Activated B cell treated with CpG ODN at 0.5 μM for 24 hours (primary cell): ENCODE measurements around the gene KIR3DL3. TPM values are rescaled to one million over a fixed set of nuclear protein-coding genes. Genes with fewer than 3 reads are reported as not detected.
"Not testable (repeated sequence)": the region's sequence is repeated elsewhere in the genome, so short reads cannot be mapped to it uniquely, and the experiment has no call there.

Experiments
- ATAC-seq: fragments of 200-7000 bp; cut with Tn5 transposase; one replicate; pipeline ENCODE4 v1.10.0; 2021; ENCODE audit warnings: low read depth, mild to moderate bottlenecking, moderate library complexity
- CTCF ChIA-PET: fragments of 350-600 bp; sonication (Branson Sonifier 250); formaldehyde crosslinking; loops from one replicate; lab custom pipeline; 2021; ENCODE audit warnings: antibody characterized with exemption; lab: Charles Lee
- POLR2A ChIA-PET: fragments of 350-600 bp; sonication (Branson Sonifier 250); formaldehyde crosslinking; loops from one replicate; lab custom pipeline; 2021; ENCODE audit warnings: antibody characterized with exemption; lab: Charles Lee
- DNase-seq: peaks from one replicate; pipeline ENCODE4 v3.0.0; 2022
- H3K27ac Mint-ChIP-seq: one replicate; pipeline ENCODE4 v1.8.0; 2020; ENCODE audit warnings: mixed read lengths
- H3K27me3 Mint-ChIP-seq: one replicate; pipeline ENCODE4 v1.8.0; 2021; ENCODE audit warnings: mixed read lengths
- H3K36me3 Mint-ChIP-seq: one replicate; pipeline ENCODE4 v1.8.0; 2021; ENCODE audit warnings: low read depth, mixed read lengths
- H3K4me1 Mint-ChIP-seq: one replicate; pipeline ENCODE4 v1.8.0; 2021; ENCODE audit warnings: mixed read lengths
- H3K4me3 Mint-ChIP-seq: one replicate; pipeline ENCODE4 v1.8.0; 2020; ENCODE audit warnings: mild to moderate bottlenecking, mixed read lengths
- H3K9me3 Mint-ChIP-seq: one replicate; pipeline ENCODE4 v1.8.0; 2020; ENCODE audit warnings: mixed read lengths
- CTCF ChIP-seq: fragments of 200-600 bp; IDR thresholded peaks from one replicate; pipeline ENCODE4 v1.8.0; 2022; ENCODE audit warnings: antibody characterized with exemption, mild to moderate bottlenecking
- intact Hi-C: fragments of 100-400 bp; cut with micrococcal nuclease; formaldehyde crosslinking; loops from one replicate; pipeline ENCODE4 v1.15.1; 2024
- total RNA-seq: library from RNA; stranded (reverse); gene quantifications from 2 replicates; pipeline ENCODE4 v1.2.3, GENCODE V29; 2022

KIR3DL3 gene
- total RNA-seq = not detected in 2 replicates

- DNase-seq = no peak
- no peak for TF ChIP-seq CTCF
- Mint-ChIP-seq H3K4me1 (no peaks in the 10 kb centered on the region), H3K27me3 (peaks cover 9% of the 10 kb centered on the region), H3K36me3 (no peaks in the 10 kb centered on the region), H3K27ac (no peak within 1 kb of the TSS), H3K9me3 (peaks cover 14% of the 10 kb centered on the region), H3K4me3 (no peak within 1 kb of the TSS)
- intact Hi-C loops = no loop called here
- POLR2A ChIA-PET = no interaction called here
- ATAC-seq = no peak
- CTCF ChIA-PET = no interaction called here
These were observed at the start of gene KIR3DL3 for GRCh38 chr19:54724142-54724541. Gene KIR3DL3, plus strand, starts transcription at chr19:54724442. Its CDS starts 55 bp downstream, at chr19:54724497.

GRCh38 chr19:54676210-54676834 lies 47.9 kb upstream of the KIR3DL3 start:
- H3K4me3 Mint-ChIP-seq, H3K36me3 Mint-ChIP-seq, H3K27ac Mint-ChIP-seq, H3K27me3 Mint-ChIP-seq, DNase-seq, H3K4me1 Mint-ChIP-seq, H3K9me3 Mint-ChIP-seq, POLR2A ChIA-PET: not testable (repeated sequence)
- intact Hi-C loops = loop anchor here (1.0 kb wide), 2 partner anchors 23 to 195 kb away; no protein-coding TSS in a partner anchor
- ATAC-seq = peak; percentile 54
- TF ChIP-seq CTCF = peak; percentile 58
- CTCF ChIA-PET = interaction anchor here (1.0 to 10.2 kb wide), 8 partner anchors 23 to 199 kb away, joined by 3 to 114 read pairs (median 10); no protein-coding TSS in a partner anchor

- DNase-seq (no peak), ATAC-seq (no peak)
- no peak overlapping the region for H3K4me3 Mint-ChIP-seq
- H3K4me1 Mint-ChIP-seq = no peaks in the 10 kb centered on the region
- no peaks in the 10 kb centered on the region for H3K9me3 Mint-ChIP-seq
- TF ChIP-seq CTCF = no peak
- ChIA-PET POLR2A (no interaction called here), CTCF (interaction anchor here (1.0 to 10.2 kb wide), 5 partner anchors 24 to 200 kb away, joined by 4 to 114 read pairs (median 4); no protein-coding TSS in a partner anchor)
- intact Hi-C loops = no loop called here
- H3K36me3 Mint-ChIP-seq = no peaks in the 10 kb centered on the region
- H3K27me3 Mint-ChIP-seq = peaks cover 8% of the 10 kb centered on the region
- H3K27ac Mint-ChIP-seq = no peak overlapping the region
These were observed 47.0 kb upstream of the KIR3DL3 start for GRCh38 chr19:54677217-54677616.

- H3K27ac Mint-ChIP-seq, POLR2A ChIA-PET, intact Hi-C loops, DNase-seq, H3K36me3 Mint-ChIP-seq, H3K9me3 Mint-ChIP-seq, H3K4me3 Mint-ChIP-seq, ATAC-seq, H3K4me1 Mint-ChIP-seq: not testable (repeated sequence)
- CTCF ChIA-PET = interaction anchor here (2.1 kb wide), 1 partner anchor 8 kb away, joined by 15 read pairs; no protein-coding TSS in a partner anchor
- H3K27me3 Mint-ChIP-seq = peaks cover 20% of the 10 kb centered on the region
These were observed 42.6 kb upstream of the KIR3DL3 start for GRCh38 chr19:54681596-54681995.

GRCh38 chr19:54682306-54682856 lies 41.9 kb upstream of the KIR3DL3 start:
- ChIA-PET CTCF (interaction anchor here (1.4 to 2.1 kb wide), 2 partner anchors 9 to 201 kb away, joined by 6 to 15 read pairs; no protein-coding TSS in a partner anchor), POLR2A (no interaction called here)
- ATAC-seq (no peak), DNase-seq (no peak)
- peaks cover 20% of the 10 kb centered on the region for H3K27me3 Mint-ChIP-seq
- no peak overlapping the region for H3K27ac Mint-ChIP-seq
- H3K36me3 Mint-ChIP-seq = no peaks in the 10 kb centered on the region
- intact Hi-C loops = no loop called here
- no peak overlapping the region for H3K4me3 Mint-ChIP-seq
- H3K4me1 Mint-ChIP-seq = no peaks in the 10 kb centered on the region
- TF ChIP-seq CTCF = no peak
- H3K9me3 Mint-ChIP-seq = no peaks in the 10 kb centered on the region
